ENCODE data around the gene ULK3. TPM values are rescaled to one million over a fixed set of nuclear protein-coding genes. Genes with fewer than 3 reads are reported as not detected.

Gene ULK3
- total RNA-seq, 1 donor from 2014 or later: 48.4 TPM

GRCh38 chr15:74850393-74850792, 7.4 kb upstream of the ULK3 start:
- no peak for DNase-seq (ENCODE audit: low read depth, low spot score)
- Mint-ChIP-seq H3K27ac (ENCODE audit: unreplicated experiment) (peak overlapping the region; percentile 12), H3K27me3 (ENCODE audit: low read depth) (no peaks in the 10 kb centered on the region), H3K36me3 (ENCODE audit: low read depth) (peaks cover 9% of the 10 kb centered on the region), H3K9me3 (no peaks in the 10 kb centered on the region), H3K4me1 (no peaks in the 10 kb centered on the region), H3K4me3 (no peak overlapping the region)
- no peak for TF ChIP-seq CTCF (conservative IDR thresholded peaks at IDR 0.05)

GRCh38 chr15:74847432-74847831, 4.5 kb upstream of the ULK3 start:
- Mint-ChIP-seq H3K4me1 (peaks cover 7% of the 10 kb centered on the region), H3K27ac (ENCODE audit: unreplicated experiment) (no peak overlapping the region), H3K27me3 (ENCODE audit: low read depth) (no peaks in the 10 kb centered on the region), H3K36me3 (ENCODE audit: low read depth) (peaks cover 7% of the 10 kb centered on the region), H3K9me3 (no peaks in the 10 kb centered on the region), H3K4me3 (no peak overlapping the region)
- TF ChIP-seq CTCF (conservative IDR thresholded peaks at IDR 0.05): no peak
- DNase-seq (ENCODE audit: low read depth, low spot score): no peak

GRCh38 chr15:74845581-74845980, 2.6 kb upstream of the ULK3 start:
- Mint-ChIP-seq H3K4me3 (peak overlapping the region; percentile 68), H3K27ac (ENCODE audit: unreplicated experiment) (no peak overlapping the region), H3K27me3 (ENCODE audit: low read depth) (no peaks in the 10 kb centered on the region), H3K9me3 (no peaks in the 10 kb centered on the region), H3K4me1 (peaks cover 23% of the 10 kb centered on the region), H3K36me3 (ENCODE audit: low read depth) (peaks cover 7% of the 10 kb centered on the region)
- TF ChIP-seq CTCF (conservative IDR thresholded peaks at IDR 0.05): no peak
- no peak for DNase-seq (ENCODE audit: low read depth, low spot score)

GRCh38 chr15:74845208-74845568, 2.2 kb upstream of the ULK3 start:
- no peak overlapping the region for H3K27ac Mint-ChIP-seq (ENCODE audit: unreplicated experiment)
- H3K4me1 Mint-ChIP-seq: peaks cover 23% of the 10 kb centered on the region
- no peaks in the 10 kb centered on the region for H3K9me3 Mint-ChIP-seq
- TF ChIP-seq CTCF (conservative IDR thresholded peaks at IDR 0.05): no peak
- no peaks in the 10 kb centered on the region for H3K27me3 Mint-ChIP-seq (ENCODE audit: low read depth)
- H3K36me3 Mint-ChIP-seq (ENCODE audit: low read depth): peaks cover 7% of the 10 kb centered on the region
- DNase-seq (ENCODE audit: low read depth, low spot score): no peak
- H3K4me3 Mint-ChIP-seq: peak overlapping the region; percentile 68

GRCh38 chr15:74844319-74845207, 1.6 kb upstream of the ULK3 start:
- H3K9me3 Mint-ChIP-seq: no peaks in the 10 kb centered on the region
- DNase-seq (ENCODE audit: low read depth, low spot score): no peak
- peak overlapping the region; percentile 87 for H3K27ac Mint-ChIP-seq (ENCODE audit: unreplicated experiment)
- no peaks in the 10 kb centered on the region for H3K27me3 Mint-ChIP-seq (ENCODE audit: low read depth)
- no peak for TF ChIP-seq CTCF (conservative IDR thresholded peaks at IDR 0.05)
- H3K4me3 Mint-ChIP-seq: peak overlapping the region; percentile 5
- H3K36me3 Mint-ChIP-seq (ENCODE audit: low read depth): peaks cover 7% of the 10 kb centered on the region
- peaks cover 23% of the 10 kb centered on the region for H3K4me1 Mint-ChIP-seq

All from neural crest cell (in vitro differentiated cells).